Vagina (tissue), 2 donors: ENCODE results near the gene IPO8. TPM values are rescaled to one million over a fixed set of nuclear protein-coding genes. Genes with fewer than 3 reads are reported as not detected.

Source experiments
- DNase-seq, 2 donors: peaks; one replicate each; pipeline ENCODE4 v3.0.0-alpha.2; 2017; ENCODE audit errors: extremely low spot score in 2 of 2
- H3K27ac ChIP-seq: fragments of 200-600 bp; sonication (generic); one replicate; pipeline ENCODE4 v1.5.1; 2019
- H3K27me3 ChIP-seq: fragments of 200-600 bp; sonication (generic); one replicate; pipeline ENCODE4 v1.5.1; 2019
- H3K36me3 ChIP-seq, 2 donors: fragments of 200-600 bp; sonication (generic); one replicate each; pipeline ENCODE4 v1.5.1; 2017 to 2019
- H3K4me1 ChIP-seq: fragments of 200-600 bp; sonication (generic); one replicate; pipeline ENCODE4 v1.5.1; 2019
- H3K4me3 ChIP-seq, 2 donors: fragments of 200-600 bp; sonication (generic); 1 replicate in 1 of 2; 2 replicates in 1 of 2; pipeline ENCODE4 v1.5.1; 2016 to 2019
- H3K9me3 ChIP-seq: fragments of 200-600 bp; sonication (generic); one replicate; pipeline ENCODE4 v1.5.1; 2019
- CTCF ChIP-seq, 3 experiments: fragments of 450-650 bp in 2 of 3; fragments of 200-600 bp in 1 of 3; sonication (generic) in 1 of 3; IDR thresholded peaks; one replicate each; pipeline ENCODE4 v1.5.1; 2017 to 2019; ENCODE audit warnings: antibody characterized with exemption in 3 of 3, mild to moderate bottlenecking in 2 of 3, moderate library complexity in 2 of 3
- POLR2A ChIP-seq, 2 donors: fragments of 450-650 bp; IDR thresholded peaks; one replicate each; pipeline ENCODE4 v1.6.1; 2017; ENCODE audit warnings: antibody characterized with exemption in 2 of 2, mild to moderate bottlenecking in 2 of 2, moderate library complexity in 2 of 2
- POLR2AphosphoS5 ChIP-seq, 2 donors: sonication (generic); formaldehyde crosslinking; IDR thresholded peaks; one replicate each; pipeline ENCODE4 v1.9.0; 2017; ENCODE audit warnings: antibody characterized with exemption in 2 of 2, mild to moderate bottlenecking in 2 of 2, low read depth in 1 of 2; ENCODE audit not compliant: insufficient read depth in 1 of 2
- intact Hi-C: fragments of 100-400 bp; cut with DNase I; formaldehyde crosslinking; loops from one replicate; pipeline ENCODE4 v1.15.1; 2023
- total RNA-seq: library from RNA; depleted of rRNA; stranded (reverse); fragments of >200 nt; gene quantifications from one replicate; pipeline ENCODE4 v1.2.3, GENCODE V29; 2016

IPO8 gene
- total RNA-seq, 1 donor from 2014 or later, result 21.4 TPM

- H3K4me3 ChIP-seq, result no peak overlapping the region
- peaks cover 0 to 23% of the 10 kb centered on the region in 2 donors for H3K36me3 ChIP-seq
Observed at GRCh38 chr12:30732954-30733637, 37.4 kb upstream of the IPO8 start.

GRCh38 chr12:30730011-30730410 is 34.3 kb upstream of the IPO8 start:
- H3K27ac ChIP-seq, result no peak overlapping the region
- TF ChIP-seq CTCF (IDR thresholded peaks at IDR 0.05) (no peak), POLR2A (IDR thresholded peaks at IDR 0.05) (no peak), POLR2AphosphoS5 (IDR thresholded peaks at IDR 0.05; ENCODE audit: insufficient read depth in 1 of 2, low read depth in 1 of 2) (no peak)
- H3K4me3 ChIP-seq, result no peak overlapping the region
- H3K9me3 ChIP-seq, result no peaks in the 10 kb centered on the region
- intact Hi-C loops, result no loop called here
- no peaks in the 10 kb centered on the region for H3K4me1 ChIP-seq
- H3K27me3 ChIP-seq, result no peaks in the 10 kb centered on the region
- peaks cover 0 to 18% of the 10 kb centered on the region in 2 donors for H3K36me3 ChIP-seq
- DNase-seq, result no peak

More at GRCh38 chr12:30732954-30733637, 37.4 kb upstream of the IPO8 start:
- no peaks in the 10 kb centered on the region for H3K9me3 ChIP-seq
- TF ChIP-seq CTCF (IDR thresholded peaks at IDR 0.05), result no peak
- no peak for TF ChIP-seq POLR2AphosphoS5 (IDR thresholded peaks at IDR 0.05; ENCODE audit: insufficient read depth in 1 of 2, low read depth in 1 of 2)
- no peak for TF ChIP-seq POLR2A (IDR thresholded peaks at IDR 0.05)
- no peak overlapping the region for H3K27ac ChIP-seq
- intact Hi-C loops, result no loop called here
- DNase-seq, result no peak
- H3K4me1 ChIP-seq, result no peaks in the 10 kb centered on the region
- H3K27me3 ChIP-seq, result no peaks in the 10 kb centered on the region

GRCh38 chr12:30729547-30729946 is 33.9 kb upstream of the IPO8 start:
- TF ChIP-seq POLR2A (IDR thresholded peaks at IDR 0.05), result no peak
- TF ChIP-seq CTCF (IDR thresholded peaks at IDR 0.05), result no peak
- no peak for TF ChIP-seq POLR2AphosphoS5 (IDR thresholded peaks at IDR 0.05; ENCODE audit: insufficient read depth in 1 of 2, low read depth in 1 of 2)
- no peaks in the 10 kb centered on the region for H3K4me1 ChIP-seq
- no peak overlapping the region for H3K27ac ChIP-seq
- no peaks in the 10 kb centered on the region for H3K27me3 ChIP-seq
- no peak for DNase-seq
- H3K9me3 ChIP-seq, result no peaks in the 10 kb centered on the region
- H3K36me3 ChIP-seq, result peaks cover 0 to 14% of the 10 kb centered on the region in 2 donors
- no peak overlapping the region for H3K4me3 ChIP-seq
- intact Hi-C loops, result no loop called here

GRCh38 chr12:30726647-30727046 is 31.0 kb upstream of the IPO8 start:
- no peak for DNase-seq
- Histone ChIP-seq H3K4me3 (no peak overlapping the region), H3K36me3 (peaks cover 0 to 30% of the 10 kb centered on the region in 2 donors), H3K27me3 (no peaks in the 10 kb centered on the region), H3K27ac (no peak overlapping the region), H3K4me1 (no peaks in the 10 kb centered on the region), H3K9me3 (no peaks in the 10 kb centered on the region)
- TF ChIP-seq POLR2A (IDR thresholded peaks at IDR 0.05) (no peak), CTCF (IDR thresholded peaks at IDR 0.05) (no peak), POLR2AphosphoS5 (IDR thresholded peaks at IDR 0.05; ENCODE audit: insufficient read depth in 1 of 2, low read depth in 1 of 2) (no peak)
- intact Hi-C loops, result no loop called here

GRCh38 chr12:30725739-30726138 is 30.1 kb upstream of the IPO8 start:
- Histone ChIP-seq H3K4me1 (no peaks in the 10 kb centered on the region), H3K4me3 (no peak overlapping the region), H3K36me3 (peaks cover 0 to 36% of the 10 kb centered on the region in 2 donors), H3K27ac (no peak overlapping the region), H3K9me3 (no peaks in the 10 kb centered on the region), H3K27me3 (no peaks in the 10 kb centered on the region)
- TF ChIP-seq CTCF (IDR thresholded peaks at IDR 0.05) (no peak), POLR2A (IDR thresholded peaks at IDR 0.05) (no peak), POLR2AphosphoS5 (IDR thresholded peaks at IDR 0.05; ENCODE audit: insufficient read depth in 1 of 2, low read depth in 1 of 2) (no peak)
- intact Hi-C loops, result no loop called here
- no peak for DNase-seq
